SK-N-SH (cell line): ENCODE results near the gene RIMS1. TPM values are rescaled to one million over a fixed set of nuclear protein-coding genes. Genes with fewer than 3 reads are reported as not detected.

Source experiments
- FOSL2 ChIP-seq: IDR thresholded peaks from 2 replicates; pipeline ENCODE4 v1.4.0; 2012; ENCODE audit warnings: low read depth, mild to moderate bottlenecking, moderate library complexity, borderline replicate concordance
- FOXJ3 ChIP-seq: sonication (generic); formaldehyde crosslinking; IDR thresholded peaks from 2 replicates; pipeline ENCODE4 v1.5.1; 2020; ENCODE audit warnings: mild to moderate bottlenecking, missing genetic modification reagents
- GABPA ChIP-seq: IDR thresholded peaks from 2 replicates; pipeline ENCODE4 v1.4.0; 2012; ENCODE audit warnings: low read depth, mild to moderate bottlenecking
- GATA2 ChIP-seq: sonication (generic); formaldehyde crosslinking; IDR thresholded peaks from 2 replicates; pipeline ENCODE4 v1.5.0; 2020; ENCODE audit warnings: mild to moderate bottlenecking, missing genetic modification reagents
- JUND ChIP-seq: IDR thresholded peaks from 2 replicates; pipeline ENCODE4 v1.4.0; 2012
- MEF2A ChIP-seq: IDR thresholded peaks from 2 replicates; pipeline ENCODE4 v1.4.0; 2012; ENCODE audit warnings: low read depth, borderline replicate concordance
- NFIC ChIP-seq: IDR thresholded peaks from 2 replicates; pipeline ENCODE4 v1.4.0; 2012; ENCODE audit warnings: borderline replicate concordance
- NRF1 ChIP-seq: IDR thresholded peaks from 2 replicates; pipeline ENCODE4 v1.6.1; 2012; ENCODE audit warnings: low read depth, mild to moderate bottlenecking, low read length
- RAD21 ChIP-seq: IDR thresholded peaks from 2 replicates; pipeline ENCODE4 v1.6.1; 2012; ENCODE audit warnings: mild to moderate bottlenecking, low read length
- RCOR1 ChIP-seq: fragments of 150-350 bp; IDR thresholded peaks from 2 replicates; pipeline ENCODE4 v1.6.1; 2017; ENCODE audit warnings: antibody characterized with exemption, low read length
- RFX5 ChIP-seq: IDR thresholded peaks from 2 replicates; pipeline ENCODE4 v1.6.1; 2012; ENCODE audit warnings: mild to moderate bottlenecking, improper control_type of control experiment, low read length
- SIN3A ChIP-seq: IDR thresholded peaks from 2 replicates; pipeline ENCODE4 v1.6.1; 2012; ENCODE audit warnings: low read depth, mild to moderate bottlenecking, low read length, moderate library complexity, borderline replicate concordance
- SMC3 ChIP-seq: IDR thresholded peaks from 2 replicates; pipeline ENCODE4 v1.6.1; 2012; ENCODE audit warnings: low read depth, low read length, improper control_type of control experiment
- TAF1 ChIP-seq: IDR thresholded peaks from 2 replicates; pipeline ENCODE4 v1.6.1; 2012; ENCODE audit warnings: low read depth, mild to moderate bottlenecking, low read length, moderate library complexity, borderline replicate concordance
- TCF12 ChIP-seq: IDR thresholded peaks from 2 replicates; pipeline ENCODE4 v1.4.0; 2012
- polyA plus RNA-seq, 3 experiments: library from polyadenylated mRNA; depleted of rRNA; stranded (reverse); fragments of >200 nt; gene quantifications; 2 replicates each; pipeline ENCODE4 v1.2.3, GENCODE V29; 2012
- TF ChIP-seq, protein P1 (sequence below): IDR thresholded peaks from 2 replicates; pipeline ENCODE4 v1.4.0; 2012; ENCODE audit warnings: low read depth, borderline replicate concordance
- TF ChIP-seq, protein P2 (sequence below): IDR thresholded peaks from 2 replicates; pipeline ENCODE4 v1.6.1; 2012; ENCODE audit warnings: mild to moderate bottlenecking, low read depth, low read length, moderate library complexity
- TF ChIP-seq, protein P3 (sequence below): IDR thresholded peaks from 2 replicates; pipeline ENCODE4 v1.4.0; 2012; ENCODE audit warnings: low read depth
- TF ChIP-seq, protein P4 (sequence below): fragments of 150-350 bp; IDR thresholded peaks from 2 replicates; pipeline ENCODE4 v1.6.1; 2017; ENCODE audit warnings: antibody characterized with exemption, low read length, low read depth, borderline replicate concordance

RIMS1 gene
- polyA plus RNA-seq, 1 of the 3 experiments (the other 2 are of a cell fraction), result 0.20 TPM

DNA sequence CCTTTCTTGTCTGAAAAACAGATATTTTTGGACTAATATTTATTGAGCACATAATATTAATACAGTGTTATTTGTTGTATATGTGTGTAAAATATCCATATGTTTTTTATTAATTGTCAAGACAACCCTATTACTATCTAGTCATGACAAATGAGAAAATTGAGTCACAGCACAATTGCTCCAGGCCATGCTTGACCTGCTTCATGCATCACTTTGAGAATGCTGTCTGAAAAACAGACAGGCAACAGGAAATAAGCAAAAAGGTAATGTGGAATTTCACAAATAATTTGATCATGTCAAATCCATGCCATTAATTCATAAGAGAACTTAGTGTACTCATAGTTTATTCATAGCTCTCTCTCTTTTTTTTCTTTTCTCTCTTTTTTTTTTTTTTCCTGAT is 246.5 kb downstream of the RIMS1 start (continued):
- TF ChIP-seq, protein P1, sequence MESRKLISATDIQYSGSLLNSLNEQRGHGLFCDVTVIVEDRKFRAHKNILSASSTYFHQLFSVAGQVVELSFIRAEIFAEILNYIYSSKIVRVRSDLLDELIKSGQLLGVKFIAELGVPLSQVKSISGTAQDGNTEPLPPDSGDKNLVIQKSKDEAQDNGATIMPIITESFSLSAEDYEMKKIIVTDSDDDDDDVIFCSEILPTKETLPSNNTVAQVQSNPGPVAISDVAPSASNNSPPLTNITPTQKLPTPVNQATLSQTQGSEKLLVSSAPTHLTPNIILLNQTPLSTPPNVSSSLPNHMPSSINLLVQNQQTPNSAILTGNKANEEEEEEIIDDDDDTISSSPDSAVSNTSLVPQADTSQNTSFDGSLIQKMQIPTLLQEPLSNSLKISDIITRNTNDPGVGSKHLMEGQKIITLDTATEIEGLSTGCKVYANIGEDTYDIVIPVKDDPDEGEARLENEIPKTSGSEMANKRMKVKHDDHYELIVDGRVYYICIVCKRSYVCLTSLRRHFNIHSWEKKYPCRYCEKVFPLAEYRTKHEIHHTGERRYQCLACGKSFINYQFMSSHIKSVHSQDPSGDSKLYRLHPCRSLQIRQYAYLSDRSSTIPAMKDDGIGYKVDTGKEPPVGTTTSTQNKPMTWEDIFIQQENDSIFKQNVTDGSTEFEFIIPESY, result no peak
- TF ChIP-seq NRF1, result no peak
- TF ChIP-seq, protein P2, sequence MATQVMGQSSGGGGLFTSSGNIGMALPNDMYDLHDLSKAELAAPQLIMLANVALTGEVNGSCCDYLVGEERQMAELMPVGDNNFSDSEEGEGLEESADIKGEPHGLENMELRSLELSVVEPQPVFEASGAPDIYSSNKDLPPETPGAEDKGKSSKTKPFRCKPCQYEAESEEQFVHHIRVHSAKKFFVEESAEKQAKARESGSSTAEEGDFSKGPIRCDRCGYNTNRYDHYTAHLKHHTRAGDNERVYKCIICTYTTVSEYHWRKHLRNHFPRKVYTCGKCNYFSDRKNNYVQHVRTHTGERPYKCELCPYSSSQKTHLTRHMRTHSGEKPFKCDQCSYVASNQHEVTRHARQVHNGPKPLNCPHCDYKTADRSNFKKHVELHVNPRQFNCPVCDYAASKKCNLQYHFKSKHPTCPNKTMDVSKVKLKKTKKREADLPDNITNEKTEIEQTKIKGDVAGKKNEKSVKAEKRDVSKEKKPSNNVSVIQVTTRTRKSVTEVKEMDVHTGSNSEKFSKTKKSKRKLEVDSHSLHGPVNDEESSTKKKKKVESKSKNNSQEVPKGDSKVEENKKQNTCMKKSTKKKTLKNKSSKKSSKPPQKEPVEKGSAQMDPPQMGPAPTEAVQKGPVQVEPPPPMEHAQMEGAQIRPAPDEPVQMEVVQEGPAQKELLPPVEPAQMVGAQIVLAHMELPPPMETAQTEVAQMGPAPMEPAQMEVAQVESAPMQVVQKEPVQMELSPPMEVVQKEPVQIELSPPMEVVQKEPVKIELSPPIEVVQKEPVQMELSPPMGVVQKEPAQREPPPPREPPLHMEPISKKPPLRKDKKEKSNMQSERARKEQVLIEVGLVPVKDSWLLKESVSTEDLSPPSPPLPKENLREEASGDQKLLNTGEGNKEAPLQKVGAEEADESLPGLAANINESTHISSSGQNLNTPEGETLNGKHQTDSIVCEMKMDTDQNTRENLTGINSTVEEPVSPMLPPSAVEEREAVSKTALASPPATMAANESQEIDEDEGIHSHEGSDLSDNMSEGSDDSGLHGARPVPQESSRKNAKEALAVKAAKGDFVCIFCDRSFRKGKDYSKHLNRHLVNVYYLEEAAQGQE, result no peak
- TF ChIP-seq MEF2A, result no peak
- no peak for TF ChIP-seq SMC3
- no peak for TF ChIP-seq TAF1
- TF ChIP-seq, protein P3, sequence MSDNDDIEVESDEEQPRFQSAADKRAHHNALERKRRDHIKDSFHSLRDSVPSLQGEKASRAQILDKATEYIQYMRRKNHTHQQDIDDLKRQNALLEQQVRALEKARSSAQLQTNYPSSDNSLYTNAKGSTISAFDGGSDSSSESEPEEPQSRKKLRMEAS, result no peak
- peak; percentile 80 for TF ChIP-seq RCOR1
- TF ChIP-seq SIN3A, result no peak
- no peak for TF ChIP-seq FOSL2
- no peak for TF ChIP-seq NFIC
- TF ChIP-seq TCF12, result peak; percentile 39; the same call in 1 of the 2 replicates
- TF ChIP-seq, protein P4, sequence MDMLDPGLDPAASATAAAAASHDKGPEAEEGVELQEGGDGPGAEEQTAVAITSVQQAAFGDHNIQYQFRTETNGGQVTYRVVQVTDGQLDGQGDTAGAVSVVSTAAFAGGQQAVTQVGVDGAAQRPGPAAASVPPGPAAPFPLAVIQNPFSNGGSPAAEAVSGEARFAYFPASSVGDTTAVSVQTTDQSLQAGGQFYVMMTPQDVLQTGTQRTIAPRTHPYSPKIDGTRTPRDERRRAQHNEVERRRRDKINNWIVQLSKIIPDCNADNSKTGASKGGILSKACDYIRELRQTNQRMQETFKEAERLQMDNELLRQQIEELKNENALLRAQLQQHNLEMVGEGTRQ, result no peak
- TF ChIP-seq GATA2 (CRISPR knock-in tag), result 0 out of 2 replicates have a peak, but pooled peaks have one; percentile 17
- no peak for TF ChIP-seq JUND
- TF ChIP-seq FOXJ3, result no peak
- peak; percentile 14; the same call in 1 of the 2 replicates for TF ChIP-seq RAD21
- TF ChIP-seq GABPA, result no peak
- TF ChIP-seq RFX5, result no peak
